T-helper 1 cell treated with Interleukin-12 subunit alpha and Interleukin-12 subunit beta and Interleukin-4 antibody, amounts not matched to agents 30 μg/mL and 1 μg/mL, for 36 hours (primary cell): ENCODE measurements around the gene EMX1.

Experiments
- H3K27ac Mint-ChIP-seq: one replicate; pipeline ENCODE4 v1.8.0; 2021; ENCODE audit warnings: mild to moderate bottlenecking, mixed read lengths
- H3K27me3 Mint-ChIP-seq: one replicate; pipeline ENCODE4 v1.8.0; 2021; ENCODE audit warnings: low read depth, mixed read lengths
- H3K36me3 Mint-ChIP-seq: one replicate; pipeline ENCODE4 v1.8.0; 2021; ENCODE audit warnings: low read depth, mixed read lengths
- H3K4me1 Mint-ChIP-seq: one replicate; pipeline ENCODE4 v1.8.0; 2021; ENCODE audit warnings: low read depth, mixed read lengths
- H3K4me3 Mint-ChIP-seq: one replicate; pipeline ENCODE4 v1.8.0; 2021; ENCODE audit warnings: mild to moderate bottlenecking, moderate library complexity, mixed read lengths
- H3K9me3 Mint-ChIP-seq: one replicate; pipeline ENCODE4 v1.8.0; 2021; ENCODE audit warnings: mixed read lengths

The EMX1 gene

DNA sequence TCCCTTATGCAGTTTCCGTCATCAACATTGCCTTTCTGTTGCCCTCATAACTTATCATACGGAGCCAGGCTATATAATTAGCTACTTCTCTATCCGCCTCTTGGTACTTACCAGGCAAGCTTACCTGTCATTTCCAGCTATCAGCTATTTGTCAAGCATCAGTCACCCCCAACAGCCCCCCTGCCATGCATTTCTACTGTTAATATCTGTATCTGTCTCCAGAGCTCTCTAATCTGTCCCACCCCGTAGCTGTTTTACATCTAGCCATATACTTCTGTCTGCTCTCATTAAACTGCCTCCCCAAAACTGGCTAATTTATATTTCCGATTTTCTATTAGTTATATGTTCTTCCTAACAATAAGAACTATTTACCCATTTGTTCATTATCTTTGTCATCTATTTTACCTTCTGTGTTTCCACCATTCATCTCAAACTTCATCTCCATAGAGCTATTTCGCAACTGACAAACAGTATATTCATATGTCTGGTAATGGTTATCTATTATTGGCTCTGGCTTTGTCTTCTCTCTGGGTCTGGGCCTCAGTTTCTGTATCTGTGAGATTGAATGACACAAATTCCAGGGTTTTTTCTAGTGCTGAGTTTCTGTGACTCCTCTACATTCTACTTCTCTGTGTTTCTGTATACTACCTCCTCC lies 9.6 kb downstream of the EMX1 start:
- H3K4me3 Mint-ChIP-seq, result no peak overlapping the region
- H3K27ac Mint-ChIP-seq, result no peak overlapping the region
- peaks cover under 1% of the 10 kb centered on the region for H3K4me1 Mint-ChIP-seq
- H3K9me3 Mint-ChIP-seq, result no peaks in the 10 kb centered on the region
- peaks cover 22% of the 10 kb centered on the region for H3K27me3 Mint-ChIP-seq
- H3K36me3 Mint-ChIP-seq, result no peaks in the 10 kb centered on the region

- Mint-ChIP-seq H3K36me3 (no peaks in the 10 kb centered on the region), H3K4me1 (peaks cover 5% of the 10 kb centered on the region), H3K27me3 (peaks cover 13% of the 10 kb centered on the region), H3K9me3 (no peaks in the 10 kb centered on the region), H3K4me3 (no peak overlapping the region), H3K27ac (no peak overlapping the region)
Observed at GRCh38 chr2:72927619-72928550, 10.6 kb downstream of the EMX1 start.

DNA sequence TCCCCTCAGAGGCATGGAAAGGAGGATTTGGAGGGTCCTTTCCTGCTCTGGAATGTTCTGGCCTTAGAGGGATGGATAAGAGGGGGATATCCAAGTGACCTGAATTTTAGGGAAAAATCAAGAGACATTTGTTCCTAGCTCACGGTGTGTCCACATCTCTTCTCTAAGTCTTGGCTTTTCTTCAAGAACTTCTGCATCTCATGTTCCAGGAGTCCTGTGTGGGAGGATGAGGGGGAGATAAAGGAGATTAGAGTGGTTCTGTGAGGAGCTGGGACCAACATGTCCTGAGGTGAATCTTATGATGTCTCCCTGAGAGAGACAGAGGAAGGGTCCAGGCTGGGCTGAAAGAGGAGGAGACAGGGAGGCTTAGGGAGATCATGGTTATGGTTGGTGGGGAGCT lies 11.7 kb downstream of the EMX1 start:
- H3K36me3 Mint-ChIP-seq, result no peaks in the 10 kb centered on the region
- no peaks in the 10 kb centered on the region for H3K9me3 Mint-ChIP-seq
- H3K27me3 Mint-ChIP-seq, result peaks cover 1% of the 10 kb centered on the region
- peaks cover 5% of the 10 kb centered on the region for H3K4me1 Mint-ChIP-seq
- no peak overlapping the region for H3K27ac Mint-ChIP-seq
- H3K4me3 Mint-ChIP-seq, result no peak overlapping the region

- H3K27ac Mint-ChIP-seq, result no peak overlapping the region
- no peak overlapping the region for H3K4me3 Mint-ChIP-seq
- no peaks in the 10 kb centered on the region for H3K36me3 Mint-ChIP-seq
- H3K9me3 Mint-ChIP-seq, result no peaks in the 10 kb centered on the region
- peaks cover 10% of the 10 kb centered on the region for H3K4me1 Mint-ChIP-seq
- H3K27me3 Mint-ChIP-seq, result peaks cover 12% of the 10 kb centered on the region
Observed at GRCh38 chr2:72931280-72931910, 14.1 kb downstream of the EMX1 start.

GRCh38 chr2:72932045-72932740 lies 14.9 kb downstream of the EMX1 start:
- Mint-ChIP-seq H3K27ac (no peak overlapping the region), H3K4me3 (no peak overlapping the region), H3K27me3 (peaks cover 12% of the 10 kb centered on the region), H3K4me1 (peaks cover 10% of the 10 kb centered on the region), H3K9me3 (no peaks in the 10 kb centered on the region), H3K36me3 (no peaks in the 10 kb centered on the region)

GRCh38 chr2:72932805-72933204 lies 15.5 kb downstream of the EMX1 start:
- Mint-ChIP-seq H3K4me1 (peaks cover 10% of the 10 kb centered on the region), H3K27me3 (peaks cover 12% of the 10 kb centered on the region), H3K4me3 (no peak overlapping the region), H3K9me3 (no peaks in the 10 kb centered on the region), H3K27ac (no peak overlapping the region), H3K36me3 (no peaks in the 10 kb centered on the region)

DNA sequence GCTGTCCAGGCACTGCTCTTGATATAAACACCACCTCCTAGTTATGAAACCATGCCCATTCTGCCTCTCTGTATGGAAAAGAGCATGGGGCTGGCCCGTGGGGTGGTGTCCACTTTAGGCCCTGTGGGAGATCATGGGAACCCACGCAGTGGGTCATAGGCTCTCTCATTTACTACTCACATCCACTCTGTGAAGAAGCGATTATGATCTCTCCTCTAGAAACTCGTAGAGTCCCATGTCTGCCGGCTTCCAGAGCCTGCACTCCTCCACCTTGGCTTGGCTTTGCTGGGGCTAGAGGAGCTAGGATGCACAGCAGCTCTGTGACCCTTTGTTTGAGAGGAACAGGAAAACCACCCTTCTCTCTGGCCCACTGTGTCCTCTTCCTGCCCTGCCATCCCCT lies 15.9 kb downstream of the EMX1 start:
- Mint-ChIP-seq H3K27ac (no peak overlapping the region), H3K4me1 (peaks cover 10% of the 10 kb centered on the region), H3K27me3 (peaks cover 12% of the 10 kb centered on the region), H3K9me3 (no peaks in the 10 kb centered on the region), H3K36me3 (no peaks in the 10 kb centered on the region), H3K4me3 (no peak overlapping the region)

- Mint-ChIP-seq H3K4me1 (peaks cover 10% of the 10 kb centered on the region), H3K27ac (no peak overlapping the region)
Observed at GRCh38 chr2:72933646-72934151, 16.4 kb downstream of the EMX1 start.

DNA sequence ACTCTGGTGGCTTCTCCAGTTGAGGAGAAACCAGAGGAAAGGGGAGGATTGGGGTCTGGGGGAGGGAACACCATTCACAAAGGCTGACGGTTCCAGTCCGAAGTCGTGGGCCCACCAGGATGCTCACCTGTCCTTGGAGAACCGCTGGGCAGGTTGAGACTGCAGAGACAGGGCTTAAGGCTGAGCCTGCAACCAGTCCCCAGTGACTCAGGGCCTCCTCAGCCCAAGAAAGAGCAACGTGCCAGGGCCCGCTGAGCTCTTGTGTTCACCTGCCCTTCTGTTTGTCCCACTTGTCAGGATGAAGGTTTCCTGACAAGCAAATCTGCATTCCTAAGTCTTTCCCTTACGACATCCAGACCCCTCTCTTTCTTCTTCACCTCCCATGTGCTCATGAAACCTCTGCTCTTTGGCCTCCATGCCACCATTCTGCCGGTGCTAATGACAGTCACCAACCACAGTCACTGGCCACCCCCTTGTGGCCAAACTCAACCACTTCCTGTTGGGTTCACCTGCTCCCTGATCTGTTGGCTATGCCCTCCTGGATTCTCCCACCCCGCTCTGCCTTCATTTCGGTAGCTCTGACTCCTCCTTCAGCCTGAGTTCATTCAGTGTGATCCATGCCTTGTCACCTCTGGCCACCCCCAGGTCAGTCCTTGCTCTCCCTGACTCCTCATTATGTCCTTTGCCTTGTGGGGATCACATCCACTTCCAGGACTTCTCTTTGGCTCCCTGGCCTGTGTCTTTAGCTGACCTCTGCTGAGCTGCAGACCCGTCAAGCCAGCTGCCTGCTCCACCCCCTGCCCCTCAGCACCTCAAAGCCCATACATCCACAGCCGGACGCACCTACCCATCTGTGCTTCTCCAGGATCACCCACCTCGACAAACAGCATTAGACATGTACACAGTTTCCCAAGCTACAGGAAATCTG lies 17.6 kb downstream of the EMX1 start:
- Mint-ChIP-seq H3K36me3 (no peaks in the 10 kb centered on the region), H3K27ac (no peak overlapping the region), H3K4me3 (no peak overlapping the region), H3K9me3 (no peaks in the 10 kb centered on the region), H3K27me3 (peaks cover 12% of the 10 kb centered on the region), H3K4me1 (peaks cover 10% of the 10 kb centered on the region)

More at GRCh38 chr2:72933646-72934151, 16.4 kb downstream of the EMX1 start:
- Mint-ChIP-seq H3K36me3 (no peaks in the 10 kb centered on the region), H3K4me3 (no peak overlapping the region), H3K27me3 (peaks cover 12% of the 10 kb centered on the region), H3K9me3 (no peaks in the 10 kb centered on the region)

DNA sequence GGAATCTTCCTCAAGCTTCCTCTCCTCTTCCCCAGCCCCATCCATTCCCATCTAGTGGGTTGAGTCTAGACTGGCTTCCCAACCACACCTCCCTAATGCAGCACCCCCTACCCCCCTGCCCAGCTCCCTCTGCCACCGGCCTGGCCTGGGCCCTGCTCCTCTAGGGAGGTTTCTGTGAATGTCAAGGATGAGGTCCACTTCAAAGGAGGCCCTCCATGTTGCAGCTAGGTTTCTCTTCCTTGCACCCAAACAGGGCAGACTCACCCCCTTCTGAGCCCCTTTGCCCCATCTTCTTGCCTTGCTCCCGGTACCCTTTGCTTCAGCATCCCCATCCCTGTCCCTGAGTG lies 18.3 kb downstream of the EMX1 start:
- Mint-ChIP-seq H3K36me3 (no peaks in the 10 kb centered on the region), H3K9me3 (no peaks in the 10 kb centered on the region), H3K27me3 (peaks cover 12% of the 10 kb centered on the region), H3K4me3 (no peak overlapping the region), H3K27ac (no peak overlapping the region), H3K4me1 (peaks cover 10% of the 10 kb centered on the region)

GRCh38 chr2:72936660-72937355 lies 19.5 kb downstream of the EMX1 start:
- Mint-ChIP-seq H3K27me3 (peaks cover 12% of the 10 kb centered on the region), H3K9me3 (no peaks in the 10 kb centered on the region), H3K4me3 (no peak overlapping the region), H3K4me1 (peaks cover 10% of the 10 kb centered on the region), H3K27ac (no peak overlapping the region), H3K36me3 (no peaks in the 10 kb centered on the region)

- Mint-ChIP-seq H3K36me3 (no peaks in the 10 kb centered on the region), H3K4me3 (no peak overlapping the region), H3K27ac (no peak overlapping the region), H3K9me3 (no peaks in the 10 kb centered on the region), H3K4me1 (peaks cover 6% of the 10 kb centered on the region), H3K27me3 (peaks cover 12% of the 10 kb centered on the region)
Observed at GRCh38 chr2:72937356-72937669, 20.0 kb downstream of the EMX1 start.

- Mint-ChIP-seq H3K4me1 (peaks cover 5% of the 10 kb centered on the region), H3K36me3 (no peaks in the 10 kb centered on the region), H3K9me3 (no peaks in the 10 kb centered on the region), H3K27me3 (peaks cover 12% of the 10 kb centered on the region), H3K27ac (no peak overlapping the region), H3K4me3 (no peak overlapping the region)
Observed at GRCh38 chr2:72938455-72938854, 21.1 kb downstream of the EMX1 start.
